NCI-H1436 (cell line): ENCODE results near the gene MBOAT7.

Experiments used
- DNase-seq: peaks from one replicate; lab custom pipeline; 2025; lab: John Stamatoyannopoulos, UW

The MBOAT7 gene

GRCh38 chr19:54162241-54162805 lies 27.1 kb downstream of the MBOAT7 start:
- DNase-seq = peak; percentile 51

GRCh38 chr19:54160854-54161253 lies 28.5 kb downstream of the MBOAT7 start:
- DNase-seq = no peak

GRCh38 chr19:54160182-54160811 lies 29.1 kb downstream of the MBOAT7 start:
- DNase-seq = peak; percentile 55

- DNase-seq = peak; percentile 100
Measured at GRCh38 chr19:54159352-54160181, 29.8 kb downstream of the MBOAT7 start, which contains the start of gene LENG1. Gene LENG1 (minus strand): TSS chr19:54159721. CDS start chr19:54159695, 26 bp downstream.

- no peak for DNase-seq
Measured at GRCh38 chr19:54158812-54159351, 30.5 kb downstream of the MBOAT7 start.

- no peak for DNase-seq
Measured at GRCh38 chr19:54156953-54157352, 32.4 kb downstream of the MBOAT7 start.

GRCh38 chr19:54156490-54156889 lies 32.9 kb downstream of the MBOAT7 start:
- no peak for DNase-seq

GRCh38 chr19:54155694-54156093 lies 33.7 kb downstream of the MBOAT7 start:
- DNase-seq = no peak

- DNase-seq = no peak
Measured at GRCh38 chr19:54154603-54155345, 34.6 kb downstream of the MBOAT7 start.

- no peak for DNase-seq
Measured at GRCh38 chr19:54153731-54154326, 35.6 kb downstream of the MBOAT7 start.

GRCh38 chr19:54152878-54153524 lies 36.4 kb downstream of the MBOAT7 start:
- DNase-seq = no peak

GRCh38 chr19:54152267-54152666 lies 37.1 kb downstream of the MBOAT7 start:
- DNase-seq = no peak

- no peak for DNase-seq
Measured at GRCh38 chr19:54151362-54152035, 37.9 kb downstream of the MBOAT7 start.

- no peak for DNase-seq
Measured at GRCh38 chr19:54149021-54149812, 40.2 kb downstream of the MBOAT7 start.

- no peak for DNase-seq
Measured at GRCh38 chr19:54148158-54148557, 41.2 kb downstream of the MBOAT7 start.

- no peak for DNase-seq
Measured at GRCh38 chr19:54147676-54148075, 41.7 kb downstream of the MBOAT7 start.

- no peak for DNase-seq
Measured at GRCh38 chr19:54145541-54146158, 43.7 kb downstream of the MBOAT7 start.

GRCh38 chr19:54142166-54142780 lies 47.1 kb downstream of the MBOAT7 start:
- no peak for DNase-seq

GRCh38 chr19:54141356-54141755 lies 48.0 kb downstream of the MBOAT7 start:
- no peak for DNase-seq
